C4-2B (cell line): ENCODE data around the gene DOC2B.

ENCODE experiments used
- ZFX ChIP-seq: fragments of 450-650 bp; IDR thresholded peaks from 2 replicates; pipeline ENCODE4 v1.6.1; 2017
- TF ChIP-seq, protein P1 (sequence below): fragments of 450-650 bp; conservative IDR thresholded peaks from 2 replicates; pipeline ENCODE4 v1.5.1; 2017; ENCODE audit warnings: mild to moderate bottlenecking

DNA sequence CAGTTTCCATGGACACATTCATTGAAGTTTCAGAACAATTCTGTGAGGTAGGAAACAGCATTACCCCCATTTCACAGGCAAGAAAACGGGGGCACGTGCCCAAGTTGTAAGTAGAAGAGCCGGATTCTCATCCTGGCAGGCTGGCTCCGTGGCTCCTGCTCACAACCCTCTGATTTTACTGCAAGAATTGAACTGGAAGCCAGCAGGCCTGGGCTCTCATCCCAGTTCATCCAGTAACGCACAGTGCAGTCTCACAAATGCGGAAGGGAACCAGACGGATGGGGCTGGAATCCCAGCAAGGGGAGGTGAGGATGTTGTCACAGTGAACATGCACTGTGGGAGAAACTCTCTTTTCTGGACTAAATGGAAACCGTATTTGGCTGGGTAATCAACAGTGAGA lies 40.7 kb upstream of the DOC2B start:
- TF ChIP-seq, protein P1, sequence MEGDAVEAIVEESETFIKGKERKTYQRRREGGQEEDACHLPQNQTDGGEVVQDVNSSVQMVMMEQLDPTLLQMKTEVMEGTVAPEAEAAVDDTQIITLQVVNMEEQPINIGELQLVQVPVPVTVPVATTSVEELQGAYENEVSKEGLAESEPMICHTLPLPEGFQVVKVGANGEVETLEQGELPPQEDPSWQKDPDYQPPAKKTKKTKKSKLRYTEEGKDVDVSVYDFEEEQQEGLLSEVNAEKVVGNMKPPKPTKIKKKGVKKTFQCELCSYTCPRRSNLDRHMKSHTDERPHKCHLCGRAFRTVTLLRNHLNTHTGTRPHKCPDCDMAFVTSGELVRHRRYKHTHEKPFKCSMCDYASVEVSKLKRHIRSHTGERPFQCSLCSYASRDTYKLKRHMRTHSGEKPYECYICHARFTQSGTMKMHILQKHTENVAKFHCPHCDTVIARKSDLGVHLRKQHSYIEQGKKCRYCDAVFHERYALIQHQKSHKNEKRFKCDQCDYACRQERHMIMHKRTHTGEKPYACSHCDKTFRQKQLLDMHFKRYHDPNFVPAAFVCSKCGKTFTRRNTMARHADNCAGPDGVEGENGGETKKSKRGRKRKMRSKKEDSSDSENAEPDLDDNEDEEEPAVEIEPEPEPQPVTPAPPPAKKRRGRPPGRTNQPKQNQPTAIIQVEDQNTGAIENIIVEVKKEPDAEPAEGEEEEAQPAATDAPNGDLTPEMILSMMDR: no peak
- no peak for TF ChIP-seq ZFX
